Keratinocyte (primary cell): ENCODE measurements around the gene MRPS27.

Experiments
- CTCF ChIP-seq, 3 experiments: IDR thresholded peaks in 1 of 3; conservative IDR thresholded peaks in 1 of 3; optimal IDR thresholded peaks in 1 of 3; 2 replicates in 2 of 3; 3 replicates in 1 of 3; pipeline versions ENCODE3 to v1.5.1; 2011; ENCODE audit warnings: low read length in 3 of 3, mild to moderate bottlenecking in 3 of 3, moderate library complexity in 2 of 3, control low read depth in 1 of 3, inconsistent platforms in 1 of 3; ENCODE audit not compliant: insufficient read depth in 2 of 3; ENCODE audit errors: extremely low read depth in 1 of 3
- EZH2 ChIP-seq: IDR thresholded peaks from one replicate; pipeline ENCODE4 v1.6.1; 2012; ENCODE audit warnings: inconsistent platforms, mild to moderate bottlenecking, low read length, moderate library complexity

DNA sequence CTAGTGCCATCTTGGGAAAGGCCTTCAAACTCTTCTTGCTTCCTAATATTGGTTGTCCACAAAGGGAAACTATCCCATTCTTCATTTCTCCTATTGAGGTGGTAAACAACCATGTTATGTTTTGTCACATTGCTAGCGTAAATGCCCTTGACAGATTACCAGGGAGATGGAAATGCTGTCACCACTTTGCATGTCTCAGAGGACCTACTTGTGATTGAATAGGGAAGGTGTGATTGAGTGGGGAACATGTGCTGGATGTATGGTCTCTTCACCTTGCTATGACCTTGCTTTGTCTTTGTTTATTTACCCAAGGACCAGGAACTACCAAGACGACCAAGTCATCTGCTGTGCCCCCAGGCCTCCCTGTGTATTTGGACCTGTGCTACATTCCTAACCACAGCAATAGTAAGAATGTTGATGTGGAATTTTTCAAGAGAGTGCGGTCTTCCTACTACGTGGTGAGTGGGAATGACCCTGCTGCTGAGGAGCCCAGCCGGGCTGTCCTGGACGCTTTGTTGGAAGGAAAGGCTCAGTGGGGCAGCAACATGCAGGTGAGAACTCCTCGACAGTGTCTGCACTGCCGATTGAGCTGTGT, 116.7 kb downstream of the MRPS27 start:
- TF ChIP-seq CTCF (optimal IDR thresholded peaks at IDR 0.05 in 1 of 3, IDR thresholded peaks at IDR 0.05 in 1 of 3, conservative IDR thresholded peaks at IDR 0.05 in 1 of 3; ENCODE audit: extremely low read depth in 1 of 3, insufficient read depth in 2 of 3, low read length in 3 of 3) (no peak), EZH2 (no peak)
